ENCODE results near the gene CABP2. TPM values are rescaled to one million over a fixed set of nuclear protein-coding genes. Genes with fewer than 3 reads are reported as not detected.

Gene CABP2
- total RNA-seq, 1 experiment from 2014 or later: not detected

DNA sequence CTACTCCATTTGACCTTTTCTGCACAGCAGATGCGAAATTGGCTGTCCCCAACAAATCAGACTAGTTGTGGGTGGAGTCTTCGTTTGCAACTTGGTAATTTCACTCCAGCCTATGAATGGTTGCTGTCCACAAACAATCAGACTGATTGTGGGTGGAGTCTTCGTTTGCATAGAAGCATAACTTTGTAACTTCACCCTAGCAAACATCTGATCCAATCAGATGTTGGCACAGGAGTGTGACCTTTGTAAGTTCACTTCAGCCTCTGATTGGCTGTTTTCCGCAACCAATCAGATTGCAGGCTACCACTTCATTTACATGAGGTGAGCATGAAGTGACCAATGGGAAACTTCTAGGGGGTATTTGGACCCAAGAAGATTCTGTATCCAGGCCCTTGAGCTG is 16.3 kb upstream of the CABP2 start:
- DNase-seq (no peak), ATAC-seq (no peak)
- POLR2A ChIA-PET (ENCODE audit: unreplicated experiment): no interaction called here
- Histone ChIP-seq H3F3A (ENCODE audit: low read length, unreplicated experiment) (no peaks in the 10 kb centered on the region), H3K4me2 (ENCODE audit: low read length) (no peak overlapping the region), H3K9me2 (replicated peaks; ENCODE audit: low read length) (no peaks in the 10 kb centered on the region), H3K36me3 (ENCODE audit: low read depth, low read length) (no peaks in the 10 kb centered on the region), H3K9ac (ENCODE audit: low read length) (no peak overlapping the region), H3K27me3 (ENCODE audit: low read length) (no peaks in the 10 kb centered on the region), H3K27ac (ENCODE audit: low read length) (no peak overlapping the region), H3K9me3 (ENCODE audit: low read length) (peaks cover 9% of the 10 kb centered on the region), H2AFZ (ENCODE audit: low read length) (no peak overlapping the region), H4K20me1 (ENCODE audit: low read length) (no peaks in the 10 kb centered on the region), H3K79me2 (ENCODE audit: low read length) (no peaks in the 10 kb centered on the region), H3K4me3 (ENCODE audit: low read length) (no peak overlapping the region), H3K4me1 (ENCODE audit: insufficient read depth, low read length) (no peaks in the 10 kb centered on the region)
- CTCF ChIA-PET: no interaction called here
- no TSS peak for BruUV-seq (replicated peaks)
- TF ChIP-seq EZH2 (IDR thresholded peaks at IDR 0.05; ENCODE audit: low read length, unreplicated experiment): no peak
- TF ChIP-seq EZH2phosphoT487 (IDR thresholded peaks at IDR 0.05; ENCODE audit: borderline replicate concordance, low read length): no peak
- TF ChIP-seq, protein P1, sequence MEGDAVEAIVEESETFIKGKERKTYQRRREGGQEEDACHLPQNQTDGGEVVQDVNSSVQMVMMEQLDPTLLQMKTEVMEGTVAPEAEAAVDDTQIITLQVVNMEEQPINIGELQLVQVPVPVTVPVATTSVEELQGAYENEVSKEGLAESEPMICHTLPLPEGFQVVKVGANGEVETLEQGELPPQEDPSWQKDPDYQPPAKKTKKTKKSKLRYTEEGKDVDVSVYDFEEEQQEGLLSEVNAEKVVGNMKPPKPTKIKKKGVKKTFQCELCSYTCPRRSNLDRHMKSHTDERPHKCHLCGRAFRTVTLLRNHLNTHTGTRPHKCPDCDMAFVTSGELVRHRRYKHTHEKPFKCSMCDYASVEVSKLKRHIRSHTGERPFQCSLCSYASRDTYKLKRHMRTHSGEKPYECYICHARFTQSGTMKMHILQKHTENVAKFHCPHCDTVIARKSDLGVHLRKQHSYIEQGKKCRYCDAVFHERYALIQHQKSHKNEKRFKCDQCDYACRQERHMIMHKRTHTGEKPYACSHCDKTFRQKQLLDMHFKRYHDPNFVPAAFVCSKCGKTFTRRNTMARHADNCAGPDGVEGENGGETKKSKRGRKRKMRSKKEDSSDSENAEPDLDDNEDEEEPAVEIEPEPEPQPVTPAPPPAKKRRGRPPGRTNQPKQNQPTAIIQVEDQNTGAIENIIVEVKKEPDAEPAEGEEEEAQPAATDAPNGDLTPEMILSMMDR (conservative IDR thresholded peaks at IDR 0.05; ENCODE audit: low read depth, low read length): no peak
- intact Hi-C loops (cut with micrococcal nuclease): no loop called here

DNA sequence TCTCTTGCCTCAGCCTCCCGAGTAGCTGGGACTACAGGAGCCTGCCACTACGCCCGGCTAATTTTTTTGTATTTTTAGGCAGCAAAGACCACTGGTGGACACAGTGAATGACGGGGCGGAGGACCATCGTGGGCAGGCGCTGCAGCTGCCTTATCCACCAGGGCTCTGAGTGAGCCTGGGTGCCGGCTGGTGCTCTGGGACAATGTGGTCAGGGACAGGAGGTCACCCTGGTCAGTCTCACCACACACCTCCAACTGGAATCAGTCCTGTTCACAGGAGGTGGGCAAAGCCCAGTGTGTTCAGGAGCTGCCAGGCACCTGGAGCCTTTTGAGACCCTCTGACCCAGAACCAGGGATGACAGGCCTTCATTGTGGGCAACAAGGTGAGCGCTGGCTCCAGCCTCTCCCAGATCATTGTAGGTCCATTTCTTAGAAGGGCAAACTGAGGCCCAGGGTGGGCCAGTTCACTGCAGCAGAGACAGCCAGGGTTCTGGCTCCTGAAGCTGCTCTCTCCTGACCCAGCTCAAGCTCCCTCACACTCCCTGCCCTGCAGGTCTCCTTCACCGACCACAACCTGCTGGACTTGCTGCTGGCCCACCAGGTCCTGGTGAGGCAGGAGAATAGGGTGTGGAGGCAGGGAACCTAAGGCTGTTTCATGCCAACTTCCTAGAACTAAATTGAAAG is 15.7 kb upstream of the CABP2 start:
- CTCF ChIA-PET: no interaction called here

DNA sequence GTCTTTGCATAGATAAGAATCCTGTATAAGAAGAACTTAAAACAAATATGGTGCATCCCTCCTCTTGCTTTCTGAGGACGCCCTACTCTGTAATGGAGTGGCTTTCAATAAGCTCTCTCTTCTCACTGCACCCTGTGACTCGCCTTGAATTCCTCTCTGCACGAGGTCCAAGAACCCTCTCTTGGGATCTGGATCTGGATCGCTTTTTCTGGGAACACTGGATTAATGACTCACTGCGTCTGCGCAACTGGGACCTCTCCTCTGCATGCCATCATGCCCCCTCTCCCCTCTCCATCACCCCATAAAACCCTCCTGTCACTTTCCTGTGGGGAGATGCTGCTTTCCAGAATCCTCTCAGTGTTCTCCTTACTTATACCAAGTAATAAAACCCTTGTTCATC is 15.1 kb upstream of the CABP2 start:
- no peaks in the 10 kb centered on the region for H3K27me3 ChIP-seq (ENCODE audit: low read length)
- no peak overlapping the region for H3K4me3 ChIP-seq (ENCODE audit: low read length)
- TF ChIP-seq EZH2phosphoT487 (IDR thresholded peaks at IDR 0.05; ENCODE audit: borderline replicate concordance, low read length) (no peak), EZH2 (IDR thresholded peaks at IDR 0.05; ENCODE audit: low read length, unreplicated experiment) (no peak)
- TF ChIP-seq, protein P1 (conservative IDR thresholded peaks at IDR 0.05; ENCODE audit: low read depth, low read length): no peak
- H3K36me3 ChIP-seq (ENCODE audit: low read depth, low read length): no peaks in the 10 kb centered on the region; the same call in 1 of the 2 replicates
- no peak overlapping the region for H2AFZ ChIP-seq (ENCODE audit: low read length)
- intact Hi-C loops (cut with micrococcal nuclease): no loop called here
- H3F3A ChIP-seq (ENCODE audit: low read length, unreplicated experiment): no peaks in the 10 kb centered on the region
- ChIA-PET POLR2A (ENCODE audit: unreplicated experiment) (no interaction called here), CTCF (no interaction called here)
- no peaks in the 10 kb centered on the region for H3K4me1 ChIP-seq (ENCODE audit: insufficient read depth, low read length)
- peaks cover 22% of the 10 kb centered on the region for H3K9me3 ChIP-seq (ENCODE audit: low read length)
- BruUV-seq (replicated peaks): no TSS peak
- ATAC-seq (no peak), DNase-seq (no peak)
- H3K79me2 ChIP-seq (ENCODE audit: low read length): no peaks in the 10 kb centered on the region
- no peak overlapping the region for H3K9ac ChIP-seq (ENCODE audit: low read length)
- no peak overlapping the region for H3K27ac ChIP-seq (ENCODE audit: low read length)
- H3K9me2 ChIP-seq (replicated peaks; ENCODE audit: low read length): no peaks in the 10 kb centered on the region
- H3K4me2 ChIP-seq (ENCODE audit: low read length): no peak overlapping the region
- no peaks in the 10 kb centered on the region for H4K20me1 ChIP-seq (ENCODE audit: low read length)

More for the DNA sequence above, 15.7 kb upstream of the CABP2 start:
- no peaks in the 10 kb centered on the region for H3K79me2 ChIP-seq (ENCODE audit: low read length)
- peaks cover 15% of the 10 kb centered on the region for H3K9me3 ChIP-seq (ENCODE audit: low read length)
- H3K9ac ChIP-seq (ENCODE audit: low read length): no peak overlapping the region
- H4K20me1 ChIP-seq (ENCODE audit: low read length): no peaks in the 10 kb centered on the region
- H3K27me3 ChIP-seq (ENCODE audit: low read length): no peaks in the 10 kb centered on the region
- H3K36me3 ChIP-seq (ENCODE audit: low read depth, low read length): no peaks in the 10 kb centered on the region; the same call in 1 of the 2 replicates
- no peak overlapping the region for H2AFZ ChIP-seq (ENCODE audit: low read length)
- intact Hi-C loops (cut with micrococcal nuclease): no loop called here
- no TSS peak for BruUV-seq (replicated peaks)
- no peak for ATAC-seq
- no peaks in the 10 kb centered on the region for H3K4me1 ChIP-seq (ENCODE audit: insufficient read depth, low read length)
- no peak overlapping the region for H3K4me2 ChIP-seq (ENCODE audit: low read length)
- H3K27ac ChIP-seq (ENCODE audit: low read length): no peak overlapping the region
- no peak for DNase-seq
- TF ChIP-seq, protein P1 (conservative IDR thresholded peaks at IDR 0.05; ENCODE audit: low read depth, low read length): no peak
- TF ChIP-seq EZH2phosphoT487 (IDR thresholded peaks at IDR 0.05; ENCODE audit: borderline replicate concordance, low read length) (no peak), EZH2 (IDR thresholded peaks at IDR 0.05; ENCODE audit: low read length, unreplicated experiment) (no peak)
- no peaks in the 10 kb centered on the region for H3K9me2 ChIP-seq (replicated peaks; ENCODE audit: low read length)
- POLR2A ChIA-PET (ENCODE audit: unreplicated experiment): no interaction called here
- H3F3A ChIP-seq (ENCODE audit: low read length, unreplicated experiment): no peaks in the 10 kb centered on the region
- no peak overlapping the region for H3K4me3 ChIP-seq (ENCODE audit: low read length)

All from PC-3 (cell line).